HG03066 (cell line): Measurements from ENCODE around the gene CNIH4.
"Not testable (repeated sequence)": the region's sequence is repeated elsewhere in the genome, so short reads cannot be mapped to it uniquely, and the experiment has no call there.

Source experiments
- ATAC-seq: cut with Tn5 transposase; IDR thresholded peaks from one replicate; pipeline ENCODE4 v1.9.1; 2021; ENCODE audit warnings: low read depth; ENCODE audit not compliant: unreplicated experiment

Gene CNIH4

GRCh38 chr1:224392411-224393249 is 36.0 kb downstream of the CNIH4 start:
- ATAC-seq, result no peak

- ATAC-seq, result no peak
Observed at GRCh38 chr1:224393294-224393693, 36.6 kb downstream of the CNIH4 start.

GRCh38 chr1:224399887-224400286 is 43.2 kb downstream of the CNIH4 start:
- ATAC-seq, result no peak

- no peak for ATAC-seq
Observed at GRCh38 chr1:224402472-224403036, 45.9 kb downstream of the CNIH4 start.

GRCh38 chr1:224404916-224405603 is 48.4 kb downstream of the CNIH4 start:
- ATAC-seq, result no peak

GRCh38 chr1:224405604-224405970 is 48.9 kb downstream of the CNIH4 start:
- no peak for ATAC-seq

- no peak for ATAC-seq
Observed at GRCh38 chr1:224406216-224406615, 49.5 kb downstream of the CNIH4 start.

- no peak for ATAC-seq
Observed at GRCh38 chr1:224407571-224408293, 51.1 kb downstream of the CNIH4 start.

- no peak for ATAC-seq
Observed at GRCh38 chr1:224408294-224408590, 51.6 kb downstream of the CNIH4 start.

- no peak for ATAC-seq
Observed at GRCh38 chr1:224411766-224412165, 55.1 kb downstream of the CNIH4 start.

GRCh38 chr1:224420106-224420505 is 63.4 kb downstream of the CNIH4 start:
- ATAC-seq, result no peak

- ATAC-seq, result no peak
Observed at GRCh38 chr1:224425279-224425884, 68.7 kb downstream of the CNIH4 start.

GRCh38 chr1:224426869-224427268 is 70.2 kb downstream of the CNIH4 start:
- ATAC-seq, result not testable (repeated sequence)

GRCh38 chr1:224427346-224427745 is 70.7 kb downstream of the CNIH4 start:
- no peak for ATAC-seq

GRCh38 chr1:224428713-224429112 is 72.0 kb downstream of the CNIH4 start:
- ATAC-seq, result not testable (repeated sequence)
